HEK293 (cell line): ENCODE measurements around the gene CCDC61.
A peak's percentile ranks its signal among the peaks of the same experiment; 100 is the strongest.

Experiments
- BCL6B ChIP-seq: fragments of 450-650 bp; formaldehyde crosslinking; IDR thresholded peaks from 2 replicates; pipeline ENCODE4 v1.5.1; 2017; ENCODE audit warnings: missing biosample characterization, missing genetic modification characterization
- GFI1B ChIP-seq: fragments of 450-650 bp; formaldehyde crosslinking; IDR thresholded peaks from 2 replicates; pipeline ENCODE4 v1.5.1; 2016; ENCODE audit warnings: missing biosample characterization, missing genetic modification characterization
- KLF1 ChIP-seq: fragments of 450-650 bp; formaldehyde crosslinking; IDR thresholded peaks from 2 replicates; pipeline ENCODE4 v1.5.1; 2016; ENCODE audit warnings: missing biosample characterization, missing genetic modification characterization
- KLF9 ChIP-seq: fragments of 450-650 bp; formaldehyde crosslinking; IDR thresholded peaks from 2 replicates; pipeline ENCODE4 v1.5.1; 2016; ENCODE audit warnings: missing biosample characterization, missing genetic modification characterization, low read depth
- SCRT2 ChIP-seq: fragments of 450-650 bp; formaldehyde crosslinking; IDR thresholded peaks from 2 replicates; pipeline ENCODE4 v1.5.1; 2016; ENCODE audit warnings: missing biosample characterization, missing genetic modification characterization
- ZBTB21 ChIP-seq: fragments of 450-650 bp; formaldehyde crosslinking; IDR thresholded peaks from 2 replicates; pipeline ENCODE4 v1.5.1; 2017; ENCODE audit warnings: missing biosample characterization, missing genetic modification characterization
- ZNF132 ChIP-seq: fragments of 450-650 bp; formaldehyde crosslinking; IDR thresholded peaks from 2 replicates; pipeline ENCODE4 v1.5.1; 2017; ENCODE audit warnings: missing biosample characterization, missing genetic modification characterization, borderline replicate concordance
- ZNF133 ChIP-seq: fragments of 450-650 bp; formaldehyde crosslinking; IDR thresholded peaks from 2 replicates; pipeline ENCODE4 v1.5.1; 2016; ENCODE audit warnings: missing biosample characterization, missing genetic modification characterization
- ZNF211 ChIP-seq: fragments of 450-650 bp; formaldehyde crosslinking; IDR thresholded peaks from 2 replicates; pipeline ENCODE4 v1.5.1; 2016; ENCODE audit warnings: low read depth, missing biosample characterization, missing genetic modification characterization
- ZNF214 ChIP-seq: fragments of 450-650 bp; formaldehyde crosslinking; IDR thresholded peaks from 2 replicates; pipeline ENCODE4 v1.5.1; 2017; ENCODE audit warnings: missing biosample characterization, mild to moderate bottlenecking, missing genetic modification characterization, borderline replicate concordance
- ZNF24 ChIP-seq: fragments of 450-650 bp; formaldehyde crosslinking; IDR thresholded peaks from 2 replicates; pipeline ENCODE4 v1.5.1; 2016; ENCODE audit warnings: missing biosample characterization, missing genetic modification characterization
- ZNF335 ChIP-seq: fragments of 450-650 bp; formaldehyde crosslinking; conservative IDR thresholded peaks from 2 replicates; pipeline ENCODE4 v1.5.1; 2016; ENCODE audit warnings: missing biosample characterization, missing genetic modification characterization
- ZNF501 ChIP-seq: fragments of 450-650 bp; formaldehyde crosslinking; IDR thresholded peaks from 2 replicates; pipeline ENCODE4 v1.5.1; 2016; ENCODE audit warnings: missing biosample characterization, missing genetic modification characterization
- ZNF558 ChIP-seq: fragments of 450-650 bp; formaldehyde crosslinking; IDR thresholded peaks from 2 replicates; pipeline ENCODE4 v1.5.1; 2016; ENCODE audit warnings: missing biosample characterization, missing genetic modification characterization
- ZNF629 ChIP-seq: fragments of 450-650 bp; formaldehyde crosslinking; IDR thresholded peaks from 2 replicates; pipeline ENCODE4 v1.5.1; 2017; ENCODE audit warnings: missing biosample characterization, missing genetic modification characterization
- ZNF76 ChIP-seq: fragments of 450-650 bp; formaldehyde crosslinking; IDR thresholded peaks from 2 replicates; pipeline ENCODE4; 2016; ENCODE audit warnings: low read depth, missing biosample characterization, missing genetic modification characterization, borderline replicate concordance
- ZNF785 ChIP-seq: fragments of 450-650 bp; formaldehyde crosslinking; IDR thresholded peaks from 2 replicates; pipeline ENCODE4 v1.5.1; 2016; ENCODE audit warnings: missing biosample characterization, missing genetic modification characterization
- ZXDB ChIP-seq: fragments of 450-650 bp; formaldehyde crosslinking; IDR thresholded peaks from 2 replicates; pipeline ENCODE4 v1.5.1; 2016; ENCODE audit warnings: missing biosample characterization, missing genetic modification characterization
- TF ChIP-seq, protein P1 (sequence below): fragments of 450-650 bp; formaldehyde crosslinking; IDR thresholded peaks from 2 replicates; pipeline ENCODE4 v1.5.1; 2016; ENCODE audit warnings: missing biosample characterization, missing genetic modification characterization
- TF ChIP-seq, protein P2 (sequence below): fragments of 450-650 bp; formaldehyde crosslinking; IDR thresholded peaks from 2 replicates; pipeline ENCODE4 v1.5.1; 2017; ENCODE audit warnings: missing biosample characterization, missing genetic modification characterization
- TF ChIP-seq, protein P3 (sequence below): fragments of 450-650 bp; formaldehyde crosslinking; IDR thresholded peaks from 2 replicates; pipeline ENCODE4 v1.5.1; 2016; ENCODE audit warnings: missing biosample characterization, missing genetic modification characterization

Gene CCDC61

GRCh38 chr19:45995715-45996385 lies 583 bp downstream of the CCDC61 start (continued):
- TF ChIP-seq, protein P1, sequence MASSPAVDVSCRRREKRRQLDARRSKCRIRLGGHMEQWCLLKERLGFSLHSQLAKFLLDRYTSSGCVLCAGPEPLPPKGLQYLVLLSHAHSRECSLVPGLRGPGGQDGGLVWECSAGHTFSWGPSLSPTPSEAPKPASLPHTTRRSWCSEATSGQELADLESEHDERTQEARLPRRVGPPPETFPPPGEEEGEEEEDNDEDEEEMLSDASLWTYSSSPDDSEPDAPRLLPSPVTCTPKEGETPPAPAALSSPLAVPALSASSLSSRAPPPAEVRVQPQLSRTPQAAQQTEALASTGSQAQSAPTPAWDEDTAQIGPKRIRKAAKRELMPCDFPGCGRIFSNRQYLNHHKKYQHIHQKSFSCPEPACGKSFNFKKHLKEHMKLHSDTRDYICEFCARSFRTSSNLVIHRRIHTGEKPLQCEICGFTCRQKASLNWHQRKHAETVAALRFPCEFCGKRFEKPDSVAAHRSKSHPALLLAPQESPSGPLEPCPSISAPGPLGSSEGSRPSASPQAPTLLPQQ (tag by site-specific recombination): peak; percentile 43; the same call in 1 of the 2 replicates
- TF ChIP-seq ZXDB: 0 out of 2 replicates have a peak, but pooled peaks have one; percentile 10
- 0 out of 2 replicates have a peak, but pooled peaks have one; percentile 8 for TF ChIP-seq ZNF24 (tag by site-specific recombination)
- 0 out of 2 replicates have a peak, but pooled peaks have one; percentile 2 for TF ChIP-seq ZNF133
- peak; percentile 70; the same call in 1 of the 2 replicates for TF ChIP-seq GFI1B
- 0 out of 2 replicates have a peak, but pooled peaks have one; percentile 22 for TF ChIP-seq ZNF558 (tag by site-specific recombination)
- TF ChIP-seq ZNF214 (tag by site-specific recombination): no peak
- TF ChIP-seq SCRT2 (tag by site-specific recombination): 0 out of 2 replicates have a peak, but pooled peaks have one; percentile 14
- no peak for TF ChIP-seq ZNF132 (tag by site-specific recombination)
- TF ChIP-seq ZNF501 (tag by site-specific recombination): peak; percentile 21; the same call in 1 of the 2 replicates
- TF ChIP-seq, protein P2, sequence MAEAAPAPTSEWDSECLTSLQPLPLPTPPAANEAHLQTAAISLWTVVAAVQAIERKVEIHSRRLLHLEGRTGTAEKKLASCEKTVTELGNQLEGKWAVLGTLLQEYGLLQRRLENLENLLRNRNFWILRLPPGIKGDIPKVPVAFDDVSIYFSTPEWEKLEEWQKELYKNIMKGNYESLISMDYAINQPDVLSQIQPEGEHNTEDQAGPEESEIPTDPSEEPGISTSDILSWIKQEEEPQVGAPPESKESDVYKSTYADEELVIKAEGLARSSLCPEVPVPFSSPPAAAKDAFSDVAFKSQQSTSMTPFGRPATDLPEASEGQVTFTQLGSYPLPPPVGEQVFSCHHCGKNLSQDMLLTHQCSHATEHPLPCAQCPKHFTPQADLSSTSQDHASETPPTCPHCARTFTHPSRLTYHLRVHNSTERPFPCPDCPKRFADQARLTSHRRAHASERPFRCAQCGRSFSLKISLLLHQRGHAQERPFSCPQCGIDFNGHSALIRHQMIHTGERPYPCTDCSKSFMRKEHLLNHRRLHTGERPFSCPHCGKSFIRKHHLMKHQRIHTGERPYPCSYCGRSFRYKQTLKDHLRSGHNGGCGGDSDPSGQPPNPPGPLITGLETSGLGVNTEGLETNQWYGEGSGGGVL: peak; percentile 7; the same call in 1 of the 2 replicates
- TF ChIP-seq ZNF785 (tag by site-specific recombination): 0 out of 2 replicates have a peak, but pooled peaks have one; percentile 64
- 0 out of 2 replicates have a peak, but pooled peaks have one; percentile 2 for TF ChIP-seq KLF9 (tag by site-specific recombination)
- peak; percentile 78 for TF ChIP-seq ZBTB21
- 0 out of 2 replicates have a peak, but pooled peaks have one; percentile 6 for TF ChIP-seq KLF1
- TF ChIP-seq, protein P3, sequence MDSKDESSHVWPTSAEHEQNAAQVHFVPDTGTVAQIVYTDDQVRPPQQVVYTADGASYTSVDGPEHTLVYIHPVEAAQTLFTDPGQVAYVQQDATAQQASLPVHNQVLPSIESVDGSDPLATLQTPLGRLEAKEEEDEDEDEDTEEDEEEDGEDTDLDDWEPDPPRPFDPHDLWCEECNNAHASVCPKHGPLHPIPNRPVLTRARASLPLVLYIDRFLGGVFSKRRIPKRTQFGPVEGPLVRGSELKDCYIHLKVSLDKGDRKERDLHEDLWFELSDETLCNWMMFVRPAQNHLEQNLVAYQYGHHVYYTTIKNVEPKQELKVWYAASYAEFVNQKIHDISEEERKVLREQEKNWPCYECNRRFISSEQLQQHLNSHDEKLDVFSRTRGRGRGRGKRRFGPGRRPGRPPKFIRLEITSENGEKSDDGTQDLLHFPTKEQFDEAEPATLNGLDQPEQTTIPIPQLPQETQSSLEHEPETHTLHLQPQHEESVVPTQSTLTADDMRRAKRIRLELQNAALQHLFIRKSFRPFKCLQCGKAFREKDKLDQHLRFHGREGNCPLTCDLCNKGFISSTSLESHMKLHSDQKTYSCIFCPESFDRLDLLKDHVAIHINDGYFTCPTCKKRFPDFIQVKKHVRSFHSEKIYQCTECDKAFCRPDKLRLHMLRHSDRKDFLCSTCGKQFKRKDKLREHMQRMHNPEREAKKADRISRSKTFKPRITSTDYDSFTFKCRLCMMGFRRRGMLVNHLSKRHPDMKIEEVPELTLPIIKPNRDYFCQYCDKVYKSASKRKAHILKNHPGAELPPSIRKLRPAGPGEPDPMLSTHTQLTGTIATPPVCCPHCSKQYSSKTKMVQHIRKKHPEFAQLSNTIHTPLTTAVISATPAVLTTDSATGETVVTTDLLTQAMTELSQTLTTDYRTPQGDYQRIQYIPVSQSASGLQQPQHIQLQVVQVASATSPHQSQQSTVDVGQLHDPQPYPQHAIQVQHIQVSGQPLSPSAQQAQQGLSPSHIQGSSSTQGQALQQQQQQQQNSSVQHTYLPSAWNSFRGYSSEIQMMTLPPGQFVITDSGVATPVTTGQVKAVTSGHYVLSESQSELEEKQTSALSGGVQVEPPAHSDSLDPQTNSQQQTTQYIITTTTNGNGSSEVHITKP (tag by site-specific recombination): peak; percentile 91
- TF ChIP-seq ZNF629 (tag by site-specific recombination): peak; percentile 88
- 0 out of 2 replicates have a peak, but pooled peaks have one; percentile 25 for TF ChIP-seq BCL6B (tag by site-specific recombination)
- no peak for TF ChIP-seq ZNF211 (tag by site-specific recombination)
- peak; percentile 56 for TF ChIP-seq ZNF335
- no peak for TF ChIP-seq ZNF76
